Suppressor macrophage (primary cell): Measurements from ENCODE around the gene CALHM1.
A peak's percentile ranks its signal among the peaks of the same experiment; 100 is the strongest.
"Not testable (repeated sequence)": the region's sequence is repeated elsewhere in the genome, so short reads cannot be mapped to it uniquely, and the experiment has no call there.

Experiments
- DNase-seq, 4 experiments: peaks; one replicate each; pipeline ENCODE4 v3.0.0-alpha.2; 2020 to 2022

Gene CALHM1

DNA sequence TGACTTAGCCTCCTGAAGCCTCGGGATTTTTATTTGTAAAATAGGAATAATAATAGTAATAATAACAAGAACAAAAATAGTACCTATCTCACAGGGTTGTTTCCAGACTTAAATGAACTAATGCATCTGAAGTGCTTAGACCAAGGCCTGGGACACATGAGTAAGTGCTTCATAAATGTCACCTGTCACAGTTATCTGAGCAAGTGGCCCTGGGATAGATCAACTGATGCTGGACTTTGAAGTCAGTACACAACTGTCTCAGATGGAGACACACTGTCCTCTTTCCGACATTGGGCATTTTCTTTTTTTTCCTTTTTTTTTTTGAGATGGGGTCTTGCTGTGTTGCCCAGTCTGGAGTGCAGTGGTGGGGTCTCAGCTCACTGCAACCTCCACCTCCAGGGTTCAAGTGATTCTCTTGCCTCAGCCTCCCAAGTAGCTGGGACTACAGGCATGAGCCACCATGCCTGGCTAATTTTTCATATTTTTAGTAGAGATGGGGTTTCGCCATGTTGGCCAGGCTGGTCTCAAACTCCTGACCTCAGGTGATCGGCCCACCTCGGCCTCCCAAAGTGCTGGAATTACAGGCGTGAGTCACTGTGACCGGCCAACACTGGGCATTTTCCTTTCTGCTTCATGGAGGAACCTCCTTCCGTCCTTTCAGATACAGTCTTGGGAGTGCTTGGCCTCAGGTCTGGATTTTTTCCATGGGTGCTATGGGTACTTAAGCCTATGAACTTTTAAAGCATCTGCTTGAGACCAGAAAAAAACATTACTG, 28.1 kb upstream of the CALHM1 start:
- DNase-seq = not testable (repeated sequence)

DNA sequence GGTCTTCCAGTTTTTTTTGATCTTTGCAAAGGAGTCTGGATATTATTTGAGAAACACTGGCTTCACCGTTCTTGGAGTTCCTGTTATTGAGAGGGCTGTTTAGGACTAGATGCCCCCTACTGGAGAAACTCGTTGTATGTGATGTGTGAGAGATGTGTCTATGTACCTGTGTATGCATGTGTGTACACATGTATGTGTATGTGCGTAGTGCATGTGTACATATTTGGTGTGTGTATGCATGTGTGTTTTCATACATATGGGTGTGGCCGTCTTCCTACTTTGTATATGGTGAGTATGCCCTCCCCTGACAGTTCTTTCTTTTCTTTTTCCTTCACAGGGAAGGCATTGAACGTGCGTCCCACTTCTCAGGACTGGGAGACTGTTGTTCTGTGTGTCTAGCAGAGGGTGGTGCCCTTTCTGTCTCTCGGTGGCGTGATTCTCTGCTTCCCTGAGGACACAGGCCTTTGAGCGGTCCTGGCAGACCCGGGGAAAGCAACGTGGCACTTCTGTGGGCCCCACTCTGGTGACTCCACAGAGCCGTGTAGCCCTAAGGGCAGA, 23.4 kb upstream of the CALHM1 start:
- peak; percentile 77 to 92 (median 84) for DNase-seq

DNA sequence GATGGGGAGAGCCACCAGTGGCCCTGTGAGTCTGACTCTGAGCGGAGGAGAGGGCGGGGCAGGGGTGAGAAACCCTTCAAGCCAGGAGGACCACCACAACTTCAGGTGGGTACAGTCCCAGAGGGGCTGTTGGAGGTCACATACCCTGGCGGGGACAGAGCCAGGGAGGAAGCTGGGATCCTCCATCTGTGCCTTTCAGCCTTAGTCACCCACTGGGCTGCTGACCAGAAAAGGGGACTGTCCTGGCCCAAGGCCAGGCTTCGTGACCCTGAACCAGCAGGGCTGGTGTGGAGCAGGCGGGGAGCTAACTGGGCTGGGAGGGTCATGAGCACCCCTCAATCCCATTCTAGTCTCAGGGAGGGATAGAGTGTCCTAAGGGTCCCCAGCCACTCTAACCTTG, 21.8 kb upstream of the CALHM1 start:
- peak in 3 of 4 experiments; percentile 42 to 51 (median 50) for DNase-seq

DNA sequence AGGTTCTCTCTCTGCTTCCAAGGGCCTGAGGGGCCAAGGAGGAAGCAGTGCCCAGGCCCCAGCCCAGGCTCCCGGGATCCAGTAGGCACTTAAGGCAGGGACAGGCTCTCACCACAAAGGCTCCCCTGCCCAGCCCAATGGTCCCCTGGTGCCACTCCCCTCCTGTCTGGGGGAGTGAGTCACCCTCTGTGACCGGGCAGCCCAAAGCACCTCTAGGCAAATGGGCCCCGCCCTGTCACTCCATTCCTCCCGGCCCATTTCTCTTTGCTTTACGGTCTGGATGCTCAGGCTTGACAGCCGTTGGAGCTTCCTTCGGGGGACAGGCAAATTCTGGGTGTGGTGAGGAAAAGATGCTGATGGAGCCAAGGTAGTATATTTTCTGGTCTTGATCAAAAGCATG, 20.4 kb upstream of the CALHM1 start, which contains the start of gene CALHM3:
Gene CALHM3 (minus strand): TSS at position 106 of the 400 bp plus-strand sequence. CDS start 208 bp downstream, outside the sequence.
- peak in 1 of 4 experiments; percentile 37 for DNase-seq

DNA sequence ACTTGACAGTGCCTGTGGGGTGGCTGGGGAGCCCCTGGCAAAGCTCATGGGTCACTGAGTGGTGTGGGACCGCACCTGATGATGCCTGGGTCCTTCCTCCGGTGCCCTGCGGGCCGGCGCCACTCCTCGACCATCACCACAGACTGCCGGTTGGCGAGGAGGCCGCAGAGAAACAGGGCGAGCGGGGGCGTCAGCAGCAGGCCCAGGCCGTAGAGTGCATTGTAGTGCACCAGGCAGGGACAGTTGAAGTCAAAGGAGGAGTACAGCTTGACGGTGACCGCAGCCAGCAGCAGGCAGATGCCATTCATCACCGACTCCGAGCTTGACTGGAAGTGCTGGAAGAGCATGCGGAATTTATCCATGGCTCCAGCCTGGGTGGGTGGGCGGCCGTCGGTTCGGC, 20.0 kb upstream of the CALHM1 start:
- DNase-seq = no peak

DNA sequence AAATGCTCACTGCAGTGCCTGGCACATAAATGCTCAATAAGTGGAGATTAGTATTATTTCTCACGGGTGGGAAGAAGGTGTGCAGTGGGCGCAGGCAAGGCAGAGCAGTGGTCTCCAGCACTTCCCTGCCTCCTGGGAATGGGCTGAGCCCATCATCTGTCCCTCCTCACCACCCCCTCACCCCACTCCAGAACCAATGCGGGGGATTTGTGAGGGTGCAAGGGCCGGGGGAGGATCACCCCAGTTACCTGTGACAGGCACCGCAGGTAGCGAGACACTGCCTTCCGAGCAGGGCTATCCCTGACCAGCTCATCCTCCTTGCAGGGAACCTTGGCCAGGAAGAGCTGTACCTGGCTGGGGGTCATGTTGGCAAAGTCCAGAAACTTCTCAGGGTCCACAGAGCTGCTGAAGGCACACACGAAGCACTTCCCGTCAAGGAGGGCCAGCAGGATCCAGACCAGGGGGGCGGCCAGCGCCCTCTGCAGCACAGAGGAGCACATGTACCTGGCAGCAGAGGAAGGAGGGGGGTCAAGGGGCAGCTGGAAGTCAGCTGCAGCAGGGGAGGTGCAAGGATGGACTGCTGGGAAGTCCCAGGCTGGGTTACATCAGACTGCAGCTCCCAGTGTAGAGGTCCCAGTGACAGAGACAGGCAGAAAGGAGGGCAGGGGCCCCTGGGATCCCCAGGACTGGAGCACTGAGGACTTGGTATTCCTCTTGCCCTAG, 17.5 kb upstream of the CALHM1 start:
- DNase-seq = peak; percentile 35 to 78 (median 57)

DNA sequence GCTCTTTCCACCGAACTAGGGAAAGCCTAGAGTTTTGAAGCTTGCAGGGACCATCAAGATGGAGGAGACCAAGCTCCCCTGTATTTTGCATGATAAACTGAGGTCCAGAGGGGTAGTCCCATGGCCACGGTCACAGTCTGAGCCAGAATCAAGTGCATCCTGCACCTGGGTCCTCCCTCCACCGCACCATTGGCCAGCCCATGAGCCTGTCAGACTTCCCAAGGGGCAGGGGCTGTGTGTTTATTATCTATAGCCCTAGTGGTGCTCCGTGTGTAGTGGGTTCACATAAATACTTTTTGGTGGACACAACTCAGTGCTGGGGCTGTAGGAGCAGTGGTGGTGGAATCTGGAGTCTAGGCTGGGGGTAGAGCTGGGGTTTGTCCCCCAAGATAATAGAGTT, 16.7 kb upstream of the CALHM1 start:
- no peak for DNase-seq

DNA sequence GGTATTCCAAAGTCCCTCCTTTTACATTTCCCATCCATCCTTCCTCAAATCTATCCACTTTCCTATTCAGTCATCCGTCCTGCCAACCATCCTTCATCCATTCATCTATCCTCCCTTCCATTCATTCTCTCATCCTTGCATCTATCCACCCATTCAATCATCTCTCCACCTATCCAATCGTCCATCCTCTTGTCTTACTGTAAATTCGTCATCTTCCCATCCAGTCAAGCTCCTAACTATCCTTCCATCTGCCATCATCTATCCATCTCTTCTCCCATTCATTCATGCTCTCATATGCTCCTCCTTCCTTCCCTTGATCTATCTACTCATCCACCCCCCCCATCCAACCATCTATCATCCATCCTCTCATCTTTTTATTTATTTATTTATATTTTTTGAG, 15.4 kb upstream of the CALHM1 start:
- DNase-seq = no peak

DNA sequence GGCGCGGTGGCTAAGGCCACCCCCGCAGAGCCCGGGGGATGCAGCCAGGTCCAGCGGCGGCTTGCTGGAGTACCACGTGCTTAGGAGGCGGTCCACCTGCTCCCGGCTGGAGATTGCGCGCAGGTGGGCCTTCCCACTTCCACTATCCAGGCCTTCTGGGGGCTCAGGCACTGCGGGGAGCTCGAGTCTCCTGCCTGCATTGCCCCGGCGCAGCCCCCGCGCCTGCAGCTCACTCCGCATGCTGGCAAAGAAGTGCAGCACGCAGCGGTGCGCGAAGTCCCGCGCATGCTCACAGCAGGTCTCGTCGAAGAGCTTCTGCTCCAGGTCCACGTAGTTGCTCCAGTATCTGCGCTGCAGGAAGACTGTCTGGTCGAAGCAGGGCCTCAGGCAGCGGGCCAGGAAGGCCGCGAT, 14.6 kb upstream of the CALHM1 start:
- no peak for DNase-seq

DNA sequence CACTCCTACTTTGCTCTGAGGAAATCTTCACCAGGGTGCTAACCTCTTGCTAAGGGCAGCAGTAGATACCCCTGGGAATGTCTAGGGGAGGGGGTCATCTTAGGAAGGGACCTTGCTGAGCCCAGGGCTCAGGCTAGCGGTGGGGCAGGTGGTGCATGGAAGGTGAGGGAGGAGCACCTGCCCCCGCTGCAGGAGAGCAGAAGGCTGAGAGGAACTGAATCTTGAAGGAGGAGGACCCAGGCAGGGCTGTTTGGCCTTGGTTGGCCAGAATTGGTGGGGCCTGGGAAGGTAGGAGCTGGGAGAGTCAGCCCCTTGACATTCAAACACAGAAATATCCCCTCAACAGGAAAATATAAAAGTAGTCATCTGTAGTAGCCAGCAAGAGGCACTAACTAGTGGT, 13.3 kb upstream of the CALHM1 start:
- peak in 3 of 4 experiments; percentile 37 to 51 (median 43) for DNase-seq

DNA sequence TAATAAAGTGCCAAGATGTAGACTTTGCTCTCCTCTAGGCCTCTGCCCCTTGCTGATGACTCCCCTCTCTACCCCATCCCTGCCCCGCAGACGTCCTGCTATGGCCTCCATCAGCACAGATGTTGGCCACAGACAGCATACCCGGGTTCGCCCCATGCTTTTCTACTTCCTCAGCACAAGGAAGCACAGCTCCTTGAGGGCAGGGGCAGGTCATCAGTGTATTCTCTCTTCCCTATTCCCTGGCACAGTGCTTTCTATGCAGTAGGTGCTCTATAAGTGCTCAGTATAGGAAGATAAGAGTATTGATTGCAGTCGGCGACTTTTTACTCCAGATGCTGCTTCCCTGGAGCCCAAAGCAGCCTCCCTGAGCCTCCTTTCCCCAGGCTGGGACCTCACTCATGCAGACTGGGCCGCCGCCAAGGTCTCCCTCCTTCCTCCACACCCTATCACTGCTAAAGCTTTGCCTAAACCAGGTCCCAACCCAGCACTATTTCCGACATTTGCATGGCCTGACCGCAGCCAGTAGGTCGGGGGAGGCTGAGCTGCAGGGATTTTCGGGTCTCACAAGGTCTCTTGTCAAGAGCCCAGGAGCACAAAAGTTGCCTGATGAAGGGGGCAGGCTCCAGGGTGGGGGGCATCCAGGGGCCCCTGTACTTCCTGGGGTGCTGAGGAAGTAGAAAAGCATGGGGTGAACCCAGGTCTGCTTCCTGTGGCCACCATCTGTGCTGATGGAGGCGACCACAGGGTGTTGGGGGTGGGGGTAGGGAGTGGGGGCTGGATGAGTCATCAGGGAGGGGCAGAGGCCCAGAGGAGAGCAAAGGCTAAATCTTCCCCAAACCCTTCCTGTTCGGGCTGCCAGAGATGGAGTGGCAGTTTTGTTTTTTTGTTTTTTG, 12.3 kb upstream of the CALHM1 start:
- DNase-seq = peak; percentile 63 to 87 (median 80)

DNA sequence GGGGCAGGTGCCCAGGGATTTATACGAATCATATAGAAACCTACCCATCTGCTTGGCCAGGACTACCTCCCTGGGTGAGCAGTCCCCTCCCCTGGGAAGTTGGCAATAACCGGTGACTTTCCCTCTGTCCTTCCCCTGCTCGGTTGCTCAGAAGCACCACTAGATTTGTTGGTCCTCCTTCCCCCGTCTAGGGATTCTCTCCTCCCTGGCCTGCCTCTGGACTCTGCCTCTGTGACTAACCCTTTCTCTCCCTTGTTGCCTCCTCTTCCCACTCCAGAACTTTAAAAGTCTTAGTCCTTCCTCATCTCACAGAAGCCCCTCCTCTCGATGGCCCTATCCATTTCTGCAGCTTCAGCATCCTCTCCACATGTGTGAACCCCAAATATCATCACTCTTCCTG, 10.5 kb upstream of the CALHM1 start:
- peak; percentile 28 to 61 (median 56) for DNase-seq

DNA sequence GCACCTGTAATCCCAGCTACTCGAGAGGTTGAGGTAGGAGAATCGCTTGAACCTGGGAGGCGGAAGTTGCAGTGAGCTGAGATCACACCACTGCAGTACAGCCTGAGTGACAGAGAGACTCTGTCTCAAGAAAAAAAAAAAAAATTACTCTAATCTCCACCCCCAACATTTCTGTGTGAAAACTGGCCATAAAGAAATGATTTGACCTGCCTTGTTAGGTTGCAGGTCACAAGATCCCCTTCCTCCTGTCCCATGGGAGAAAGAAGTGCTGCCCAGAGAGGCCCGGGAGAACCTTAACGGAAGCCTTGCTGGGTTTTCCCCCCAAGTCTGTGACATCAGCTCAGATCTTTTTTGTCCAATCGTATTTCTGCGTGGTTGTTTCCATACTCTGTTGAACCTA, 8.7 kb upstream of the CALHM1 start:
- peak in 3 of 4 experiments; percentile 37 to 49 (median 49) for DNase-seq

DNA sequence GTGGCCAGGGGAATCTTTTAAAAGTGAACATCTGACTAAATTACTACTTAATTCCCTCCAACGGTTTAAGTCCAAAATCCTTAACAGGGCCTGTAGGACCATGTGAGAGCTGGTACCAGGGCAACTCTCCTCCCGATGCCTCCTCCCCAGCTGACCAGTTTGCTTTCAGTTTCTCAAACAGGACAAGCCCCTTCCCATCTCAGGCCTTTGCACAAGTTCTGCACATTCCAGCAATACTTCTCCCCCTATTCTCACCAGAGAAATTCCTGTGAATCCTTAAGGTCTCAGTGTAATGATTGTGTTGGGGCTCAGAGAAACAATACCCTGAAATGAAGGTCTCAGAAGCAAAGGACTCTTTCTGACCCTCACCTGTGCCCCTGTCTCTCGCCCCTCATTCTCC, 8.0 kb upstream of the CALHM1 start:
- no peak for DNase-seq

DNA sequence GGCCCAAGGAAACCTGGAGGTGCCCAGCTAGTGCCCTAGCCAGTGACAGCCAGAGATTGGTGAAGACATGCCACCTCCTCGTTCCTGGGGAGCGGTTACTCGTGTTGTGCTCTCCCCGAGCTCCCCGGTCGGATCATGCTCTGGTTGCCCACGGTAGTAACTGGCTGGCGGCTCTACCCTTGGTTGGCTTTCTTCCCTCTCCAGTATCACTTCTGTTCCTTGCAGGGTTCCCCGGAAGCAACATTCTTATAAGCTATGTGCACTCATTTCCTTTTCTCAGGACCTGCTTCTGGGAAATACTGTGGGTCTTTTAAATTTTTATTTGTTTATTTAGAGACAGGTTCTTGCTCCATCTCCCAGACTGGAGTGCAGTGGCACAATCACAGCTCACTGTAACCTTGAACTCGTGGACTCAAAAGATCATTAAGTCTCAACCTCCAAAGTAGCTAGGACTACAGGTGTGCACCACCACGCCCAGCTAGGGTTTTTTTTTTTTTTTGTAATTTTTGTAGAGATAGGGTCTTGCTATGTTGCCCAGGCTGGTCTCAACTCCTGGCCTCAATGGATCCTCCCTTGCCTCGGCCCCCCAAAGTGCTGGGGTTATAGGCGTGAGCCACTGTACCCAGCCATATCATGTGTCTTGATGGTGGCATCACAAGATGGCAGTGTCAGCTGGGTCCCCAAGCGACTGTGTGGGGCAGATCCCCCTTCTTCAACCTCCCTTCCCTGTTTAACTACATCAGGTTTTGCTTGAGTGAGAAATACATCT, 6.9 kb upstream of the CALHM1 start:
- DNase-seq = peak; percentile 53 to 81 (median 74)

DNA sequence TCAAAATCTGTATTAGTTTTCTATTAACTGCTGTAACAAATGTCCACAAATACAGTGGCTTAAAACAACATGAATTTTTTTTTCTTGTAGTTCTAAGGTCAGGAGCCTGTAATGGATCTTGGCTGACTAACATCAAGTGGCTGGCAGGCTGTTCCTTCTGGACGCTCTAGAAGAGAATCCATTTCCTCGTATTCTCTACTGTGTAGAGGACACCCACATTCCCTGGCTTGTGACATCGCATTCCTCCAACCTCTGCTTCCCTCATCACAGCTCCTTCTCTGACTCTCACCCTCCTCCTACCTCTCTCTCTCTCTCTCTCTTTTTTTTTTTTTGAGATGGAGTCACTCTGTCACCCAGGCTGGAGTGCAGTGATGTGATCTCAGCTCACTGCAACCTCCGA, 4.8 kb upstream of the CALHM1 start:
- peak; percentile 64 to 89 (median 80) for DNase-seq

DNA sequence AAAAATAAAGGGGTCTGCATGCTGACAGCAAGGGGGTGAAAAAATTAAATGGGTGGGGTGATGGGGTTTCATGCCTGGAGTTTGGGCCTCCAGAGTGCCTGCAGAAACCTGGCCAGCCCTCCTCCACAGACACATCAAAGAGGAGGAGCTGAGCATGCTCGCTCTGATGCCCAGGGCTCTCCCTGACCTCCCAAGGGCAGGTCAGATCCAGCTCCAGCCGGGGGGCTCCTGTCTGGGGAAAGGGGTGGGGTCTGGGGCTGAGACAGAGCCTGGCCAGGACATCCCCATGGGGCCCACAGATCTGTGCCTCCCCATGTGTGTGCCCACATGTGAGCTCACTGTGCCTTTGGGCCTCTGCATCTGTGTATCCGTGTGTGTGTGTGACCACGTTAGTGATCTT, 915 bp upstream of the CALHM1 start:
- DNase-seq = no peak

DNA sequence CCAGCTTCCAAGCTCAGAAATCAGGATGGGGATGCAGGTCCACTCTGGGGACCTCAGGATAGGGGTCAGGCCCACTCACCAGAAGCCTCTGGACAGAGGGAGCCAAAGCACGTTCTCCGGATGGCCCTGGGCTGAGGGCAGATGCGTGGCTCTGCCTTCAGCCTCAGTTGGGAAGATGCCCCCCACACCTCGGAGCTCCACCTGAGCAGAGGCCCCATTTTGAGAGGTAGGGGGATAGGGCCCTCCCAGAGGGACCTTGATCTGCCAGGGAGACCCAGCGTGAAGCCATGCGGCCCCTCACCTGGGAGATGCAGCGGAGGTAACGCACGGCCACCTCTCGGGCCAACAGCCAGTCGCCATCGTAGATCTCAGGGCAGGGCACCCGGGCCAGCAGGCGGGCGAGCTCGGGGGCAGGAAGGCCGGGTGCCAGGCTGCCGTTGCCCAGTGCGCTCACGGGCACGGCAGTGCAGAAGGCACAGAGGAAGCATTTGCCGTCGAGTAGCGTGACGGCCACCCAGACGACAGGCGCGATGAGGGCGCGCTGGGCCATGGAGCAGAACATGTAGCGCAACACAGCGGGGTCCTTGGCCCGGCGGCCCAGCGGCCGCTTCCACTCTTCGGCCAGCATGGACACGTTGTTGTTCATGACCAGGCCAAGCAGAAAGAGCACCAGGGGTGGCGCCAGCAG, 660 bp downstream of the CALHM1 start:
- no peak for DNase-seq

DNA sequence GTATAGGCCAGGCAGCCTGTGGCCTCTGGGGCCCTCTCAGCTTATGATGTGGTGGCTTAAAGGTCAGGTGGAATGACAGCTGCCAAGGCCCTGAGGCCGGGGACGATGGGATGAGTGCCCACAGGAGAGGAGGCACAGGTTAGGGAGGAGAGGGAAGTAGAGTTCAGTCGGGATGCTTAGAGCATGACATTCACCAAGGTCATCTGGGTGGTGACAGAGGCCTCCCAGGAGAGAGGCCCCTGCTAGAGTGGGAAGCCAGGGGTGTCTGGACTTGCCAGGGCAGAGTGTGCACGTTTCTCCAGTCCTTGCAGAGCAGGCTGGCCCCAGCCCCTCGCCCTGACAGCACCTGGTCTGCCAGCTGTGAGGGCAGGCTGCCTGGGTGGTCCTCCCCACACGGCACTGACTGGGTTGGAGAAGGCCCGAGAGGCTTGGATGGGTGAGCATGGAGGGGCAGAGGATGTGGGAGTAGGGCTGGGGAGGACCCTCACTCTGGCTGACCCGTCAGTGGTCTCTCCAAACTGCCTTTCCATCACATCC, 1.5 kb downstream of the CALHM1 start:
- no peak for DNase-seq

DNA sequence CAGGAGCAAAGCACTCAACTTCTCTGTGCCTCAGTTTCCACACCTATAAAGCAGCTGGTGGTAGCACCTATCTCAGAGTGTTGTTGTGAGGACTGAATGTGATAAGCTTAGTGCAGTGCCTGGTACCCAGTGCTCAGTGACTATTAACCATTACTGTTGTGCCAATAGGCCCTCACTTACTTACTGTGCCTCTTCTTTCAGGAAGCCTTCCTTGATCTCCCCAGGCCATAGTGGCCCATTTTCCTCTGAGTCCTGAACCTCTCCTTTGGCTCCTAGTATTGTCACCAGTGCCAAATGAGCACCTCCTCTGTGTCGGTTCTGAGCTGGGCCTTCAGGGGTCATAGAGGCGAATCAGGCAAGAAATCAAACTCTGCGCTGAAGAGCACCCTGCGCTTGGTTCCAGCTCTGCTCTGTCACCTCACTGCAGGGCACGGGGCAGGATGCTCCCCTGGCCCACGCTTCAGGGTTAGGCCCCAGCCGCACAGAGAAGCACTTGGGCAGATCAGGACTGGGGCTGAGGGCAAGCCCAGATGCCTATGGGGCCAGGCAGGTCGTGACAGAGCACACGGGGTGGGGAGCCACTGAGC, 2.5 kb downstream of the CALHM1 start:
- DNase-seq = no peak
